HepG2 (cell line): ENCODE results near the gene GNG7. TPM values are rescaled to one million over a fixed set of nuclear protein-coding genes. Genes with fewer than 3 reads are reported as not detected.

Experiments
- ARNT2 ChIP-seq: sonication (generic); formaldehyde crosslinking; IDR thresholded peaks from 2 replicates; pipeline ENCODE4 v1.8.0; 2022; ENCODE audit warnings: mild to moderate bottlenecking, low read depth, missing genetic modification reagents, moderate library complexity
- GFI1 ChIP-seq: sonication (generic); formaldehyde crosslinking; IDR thresholded peaks from 2 replicates; pipeline ENCODE4 v1.5.0; 2020; ENCODE audit warnings: missing genetic modification reagents, mild to moderate bottlenecking, borderline replicate concordance
- HOXA3 ChIP-seq: sonication (generic); formaldehyde crosslinking; IDR thresholded peaks from 2 replicates; pipeline ENCODE4 v1.5.0; 2020; ENCODE audit warnings: missing genetic modification reagents
- MAF1 ChIP-seq: sonication (generic); formaldehyde crosslinking; IDR thresholded peaks from 2 replicates; pipeline ENCODE4 v1.5.0; 2020; ENCODE audit warnings: missing genetic modification reagents, borderline replicate concordance
- MEIS1 ChIP-seq: sonication (generic); formaldehyde crosslinking; IDR thresholded peaks from 2 replicates; pipeline ENCODE4 v1.9.0; 2021; ENCODE audit warnings: mild to moderate bottlenecking, missing genetic modification reagents, moderate library complexity, borderline replicate concordance
- NR2F6 ChIP-seq, 2 experiments: IDR thresholded peaks; 2 replicates each; pipeline ENCODE4 v1.6.1; 2016; ENCODE audit warnings: antibody characterized with exemption in 1 of 2, mild to moderate bottlenecking in 1 of 2
- ZBTB7B ChIP-seq: sonication (generic); formaldehyde crosslinking; IDR thresholded peaks from 2 replicates; pipeline ENCODE4 v1.4.0; 2020; ENCODE audit warnings: missing genetic modification reagents
- ZEB1 ChIP-seq: IDR thresholded peaks from 2 replicates; pipeline ENCODE4 v1.6.1; 2012; ENCODE audit warnings: mild to moderate bottlenecking, low read depth, inconsistent platforms; ENCODE audit not compliant: insufficient replicate concordance
- ZNF839 ChIP-seq: sonication (generic); formaldehyde crosslinking; IDR thresholded peaks from 2 replicates; pipeline ENCODE4 v1.4.0; 2020; ENCODE audit warnings: missing genetic modification reagents, mild to moderate bottlenecking, borderline replicate concordance
- polyA plus RNA-seq, 8 experiments: library from polyadenylated mRNA; depleted of rRNA in 3 of 8; stranded (reverse) in 7 of 8; unstranded in 1 of 8; fragments of >200 nt; fragmentation: Illumina TruSeq in 4 of 8; extraction: Trizol in 4 of 8; gene quantifications; 2 replicates each; pipeline versions ENCODE4 v1.2.1 to v1.2.3, GENCODE V29; 2011 to 2016; ENCODE audit warnings: low read depth in 4 of 8, missing spikeins in 1 of 8, mixed read lengths in 1 of 8; ENCODE audit not compliant: insufficient read depth in 1 of 8
- total RNA-seq, 5 experiments: library from RNA; depleted of rRNA; stranded (reverse); fragments of >200 nt; fragmentation: Illumina TruSeq; extraction: Trizol; gene quantifications; 2 replicates each; pipeline ENCODE4 v1.2.3, GENCODE V29; 2016; ENCODE audit warnings: low read depth in 1 of 5
- TF ChIP-seq, protein P1 (sequence below): sonication (generic); formaldehyde crosslinking; IDR thresholded peaks from 2 replicates; pipeline ENCODE4 v1.4.0; 2020; ENCODE audit warnings: missing genetic modification reagents
- TF ChIP-seq, protein P2 (sequence below), 2 experiments: fragments of 450-650 bp in 1 of 2; sonication (generic) in 1 of 2; formaldehyde crosslinking; IDR thresholded peaks; 2 replicates each; pipeline versions ENCODE4 v1.5.0 to v1.8.0; 2020 to 2022; ENCODE audit warnings: mild to moderate bottlenecking in 1 of 2, missing genetic modification reagents in 1 of 2
- TF ChIP-seq, protein P3 (sequence below): sonication (generic); formaldehyde crosslinking; IDR thresholded peaks from 2 replicates; pipeline ENCODE4 v1.4.0; 2020; ENCODE audit warnings: missing genetic modification reagents, borderline replicate concordance
- TF ChIP-seq, protein P4 (sequence below): sonication (generic); formaldehyde crosslinking; IDR thresholded peaks from 2 replicates; pipeline ENCODE4 v1.5.0; 2020; ENCODE audit warnings: missing genetic modification reagents
- TF ChIP-seq, protein P5 (sequence below): sonication (generic); formaldehyde crosslinking; IDR thresholded peaks from 2 replicates; pipeline ENCODE4 v1.4.0; 2020; ENCODE audit warnings: missing genetic modification reagents
- TF ChIP-seq, protein P6 (sequence below): IDR thresholded peaks from 2 replicates; pipeline ENCODE4 v1.6.1; 2016; ENCODE audit warnings: missing compliant biosample characterization, missing genetic modification reagents, borderline replicate concordance
- TF ChIP-seq, protein P7 (sequence below): sonication (generic); formaldehyde crosslinking; IDR thresholded peaks from 2 replicates; pipeline ENCODE4 v1.4.0; 2020; ENCODE audit warnings: missing genetic modification reagents

The GNG7 gene
- total and polyA plus RNA-seq, 2 of the 13 experiments (the other 11 are each of a cell fraction or from before 2014, with no cell fraction given) = 1.4 to 3.3 TPM

DNA sequence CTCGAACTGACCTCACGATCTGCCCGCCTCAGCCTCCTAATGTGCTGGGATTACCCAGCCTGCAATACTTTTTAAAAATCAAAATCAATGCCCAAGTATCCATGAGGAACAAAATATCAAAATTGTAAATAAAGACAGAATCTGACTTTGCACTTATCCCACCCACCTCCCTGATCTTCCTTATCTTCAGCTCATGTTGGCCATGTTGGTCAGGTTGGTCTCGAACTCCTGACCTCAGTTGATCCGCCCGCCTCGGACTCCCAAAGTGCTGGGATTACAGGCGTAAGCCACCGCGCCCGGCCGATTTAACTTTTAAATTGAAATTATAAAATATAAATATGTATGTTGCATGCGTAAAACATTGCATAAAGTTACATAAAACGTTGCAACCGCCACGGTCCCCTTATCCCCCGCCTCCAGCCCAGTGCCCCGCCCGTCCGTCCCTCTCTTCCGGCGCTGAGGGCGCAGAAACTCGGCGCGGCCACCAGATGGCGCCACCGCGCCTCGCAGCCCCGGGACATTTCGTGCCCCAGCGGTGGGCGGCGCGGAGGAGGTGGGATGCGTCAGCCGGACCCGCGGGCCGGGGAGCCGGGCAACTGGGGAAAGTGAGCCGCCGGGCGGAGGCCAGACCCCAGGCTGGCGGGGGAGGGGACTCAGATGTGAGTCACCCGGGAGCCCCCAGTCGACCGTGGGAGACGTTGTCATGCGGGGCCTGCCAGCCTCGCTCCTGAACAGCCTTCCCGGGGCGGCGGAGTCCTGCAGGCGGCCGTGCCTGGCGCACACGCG, 228.1 kb downstream of the GNG7 start (continued):
- TF ChIP-seq, protein P1, sequence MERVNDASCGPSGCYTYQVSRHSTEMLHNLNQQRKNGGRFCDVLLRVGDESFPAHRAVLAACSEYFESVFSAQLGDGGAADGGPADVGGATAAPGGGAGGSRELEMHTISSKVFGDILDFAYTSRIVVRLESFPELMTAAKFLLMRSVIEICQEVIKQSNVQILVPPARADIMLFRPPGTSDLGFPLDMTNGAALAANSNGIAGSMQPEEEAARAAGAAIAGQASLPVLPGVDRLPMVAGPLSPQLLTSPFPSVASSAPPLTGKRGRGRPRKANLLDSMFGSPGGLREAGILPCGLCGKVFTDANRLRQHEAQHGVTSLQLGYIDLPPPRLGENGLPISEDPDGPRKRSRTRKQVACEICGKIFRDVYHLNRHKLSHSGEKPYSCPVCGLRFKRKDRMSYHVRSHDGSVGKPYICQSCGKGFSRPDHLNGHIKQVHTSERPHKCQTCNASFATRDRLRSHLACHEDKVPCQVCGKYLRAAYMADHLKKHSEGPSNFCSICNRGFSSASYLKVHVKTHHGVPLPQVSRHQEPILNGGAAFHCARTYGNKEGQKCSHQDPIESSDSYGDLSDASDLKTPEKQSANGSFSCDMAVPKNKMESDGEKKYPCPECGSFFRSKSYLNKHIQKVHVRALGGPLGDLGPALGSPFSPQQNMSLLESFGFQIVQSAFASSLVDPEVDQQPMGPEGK = peak; percentile 88
- TF ChIP-seq NR2F6 (IDR thresholded peaks at IDR 0.05) (no peak), NR2F6 (CRISPR knock-in tag; IDR thresholded peaks at IDR 0.05) (peak; percentile 74), MAF1 (CRISPR knock-in tag) (no peak), ZEB1 (peak; percentile 23), ZNF839 (CRISPR knock-in tag) (no peak), GFI1 (CRISPR knock-in tag) (no peak; the same call in 1 of the 2 replicates), MEIS1 (CRISPR knock-in tag) (peak; percentile 18; the same call in 1 of the 2 replicates), HOXA3 (CRISPR knock-in tag) (peak; percentile 74), ZBTB7B (CRISPR knock-in tag) (peak; percentile 98), ARNT2 (CRISPR knock-in tag) (peak; percentile 78)
- TF ChIP-seq, protein P2, sequence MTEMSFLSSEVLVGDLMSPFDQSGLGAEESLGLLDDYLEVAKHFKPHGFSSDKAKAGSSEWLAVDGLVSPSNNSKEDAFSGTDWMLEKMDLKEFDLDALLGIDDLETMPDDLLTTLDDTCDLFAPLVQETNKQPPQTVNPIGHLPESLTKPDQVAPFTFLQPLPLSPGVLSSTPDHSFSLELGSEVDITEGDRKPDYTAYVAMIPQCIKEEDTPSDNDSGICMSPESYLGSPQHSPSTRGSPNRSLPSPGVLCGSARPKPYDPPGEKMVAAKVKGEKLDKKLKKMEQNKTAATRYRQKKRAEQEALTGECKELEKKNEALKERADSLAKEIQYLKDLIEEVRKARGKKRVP (CRISPR knock-in tag; IDR thresholded peaks at IDR 0.05) = peak in 1 of 2 experiments; percentile 70; a peak in 1 of 4 replicates
- TF ChIP-seq, protein P3, sequence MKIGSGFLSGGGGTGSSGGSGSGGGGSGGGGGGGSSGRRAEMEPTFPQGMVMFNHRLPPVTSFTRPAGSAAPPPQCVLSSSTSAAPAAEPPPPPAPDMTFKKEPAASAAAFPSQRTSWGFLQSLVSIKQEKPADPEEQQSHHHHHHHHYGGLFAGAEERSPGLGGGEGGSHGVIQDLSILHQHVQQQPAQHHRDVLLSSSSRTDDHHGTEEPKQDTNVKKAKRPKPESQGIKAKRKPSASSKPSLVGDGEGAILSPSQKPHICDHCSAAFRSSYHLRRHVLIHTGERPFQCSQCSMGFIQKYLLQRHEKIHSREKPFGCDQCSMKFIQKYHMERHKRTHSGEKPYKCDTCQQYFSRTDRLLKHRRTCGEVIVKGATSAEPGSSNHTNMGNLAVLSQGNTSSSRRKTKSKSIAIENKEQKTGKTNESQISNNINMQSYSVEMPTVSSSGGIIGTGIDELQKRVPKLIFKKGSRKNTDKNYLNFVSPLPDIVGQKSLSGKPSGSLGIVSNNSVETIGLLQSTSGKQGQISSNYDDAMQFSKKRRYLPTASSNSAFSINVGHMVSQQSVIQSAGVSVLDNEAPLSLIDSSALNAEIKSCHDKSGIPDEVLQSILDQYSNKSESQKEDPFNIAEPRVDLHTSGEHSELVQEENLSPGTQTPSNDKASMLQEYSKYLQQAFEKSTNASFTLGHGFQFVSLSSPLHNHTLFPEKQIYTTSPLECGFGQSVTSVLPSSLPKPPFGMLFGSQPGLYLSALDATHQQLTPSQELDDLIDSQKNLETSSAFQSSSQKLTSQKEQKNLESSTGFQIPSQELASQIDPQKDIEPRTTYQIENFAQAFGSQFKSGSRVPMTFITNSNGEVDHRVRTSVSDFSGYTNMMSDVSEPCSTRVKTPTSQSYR (CRISPR knock-in tag) = peak; percentile 52; the same call in 1 of the 2 replicates
- TF ChIP-seq, protein P4, sequence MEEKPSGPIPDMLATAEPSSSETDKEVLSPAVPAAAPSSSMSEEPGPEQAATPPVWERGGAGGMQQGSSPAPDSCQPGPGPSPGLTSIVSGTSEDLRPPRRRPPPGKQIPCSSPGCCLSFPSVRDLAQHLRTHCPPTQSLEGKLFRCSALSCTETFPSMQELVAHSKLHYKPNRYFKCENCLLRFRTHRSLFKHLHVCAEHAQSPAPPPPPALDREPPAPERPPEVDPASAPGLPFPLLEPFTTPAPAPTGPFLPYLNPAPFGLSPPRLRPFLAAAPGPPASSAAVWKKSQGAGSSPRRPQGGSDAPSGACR (CRISPR knock-in tag) = peak; percentile 94
- TF ChIP-seq, protein P5, sequence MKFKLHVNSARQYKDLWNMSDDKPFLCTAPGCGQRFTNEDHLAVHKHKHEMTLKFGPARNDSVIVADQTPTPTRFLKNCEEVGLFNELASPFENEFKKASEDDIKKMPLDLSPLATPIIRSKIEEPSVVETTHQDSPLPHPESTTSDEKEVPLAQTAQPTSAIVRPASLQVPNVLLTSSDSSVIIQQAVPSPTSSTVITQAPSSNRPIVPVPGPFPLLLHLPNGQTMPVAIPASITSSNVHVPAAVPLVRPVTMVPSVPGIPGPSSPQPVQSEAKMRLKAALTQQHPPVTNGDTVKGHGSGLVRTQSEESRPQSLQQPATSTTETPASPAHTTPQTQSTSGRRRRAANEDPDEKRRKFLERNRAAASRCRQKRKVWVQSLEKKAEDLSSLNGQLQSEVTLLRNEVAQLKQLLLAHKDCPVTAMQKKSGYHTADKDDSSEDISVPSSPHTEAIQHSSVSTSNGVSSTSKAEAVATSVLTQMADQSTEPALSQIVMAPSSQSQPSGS (CRISPR knock-in tag) = peak; percentile 69
- TF ChIP-seq, protein P6, sequence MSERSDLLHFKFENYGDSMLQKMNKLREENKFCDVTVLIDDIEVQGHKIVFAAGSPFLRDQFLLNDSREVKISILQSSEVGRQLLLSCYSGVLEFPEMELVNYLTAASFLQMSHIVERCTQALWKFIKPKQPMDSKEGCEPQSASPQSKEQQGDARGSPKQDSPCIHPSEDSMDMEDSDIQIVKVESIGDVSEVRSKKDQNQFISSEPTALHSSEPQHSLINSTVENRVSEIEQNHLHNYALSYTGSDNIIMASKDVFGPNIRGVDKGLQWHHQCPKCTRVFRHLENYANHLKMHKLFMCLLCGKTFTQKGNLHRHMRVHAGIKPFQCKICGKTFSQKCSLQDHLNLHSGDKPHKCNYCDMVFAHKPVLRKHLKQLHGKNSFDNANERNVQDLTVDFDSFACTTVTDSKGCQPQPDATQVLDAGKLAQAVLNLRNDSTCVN (CRISPR knock-in tag) = no peak
- TF ChIP-seq, protein P7, sequence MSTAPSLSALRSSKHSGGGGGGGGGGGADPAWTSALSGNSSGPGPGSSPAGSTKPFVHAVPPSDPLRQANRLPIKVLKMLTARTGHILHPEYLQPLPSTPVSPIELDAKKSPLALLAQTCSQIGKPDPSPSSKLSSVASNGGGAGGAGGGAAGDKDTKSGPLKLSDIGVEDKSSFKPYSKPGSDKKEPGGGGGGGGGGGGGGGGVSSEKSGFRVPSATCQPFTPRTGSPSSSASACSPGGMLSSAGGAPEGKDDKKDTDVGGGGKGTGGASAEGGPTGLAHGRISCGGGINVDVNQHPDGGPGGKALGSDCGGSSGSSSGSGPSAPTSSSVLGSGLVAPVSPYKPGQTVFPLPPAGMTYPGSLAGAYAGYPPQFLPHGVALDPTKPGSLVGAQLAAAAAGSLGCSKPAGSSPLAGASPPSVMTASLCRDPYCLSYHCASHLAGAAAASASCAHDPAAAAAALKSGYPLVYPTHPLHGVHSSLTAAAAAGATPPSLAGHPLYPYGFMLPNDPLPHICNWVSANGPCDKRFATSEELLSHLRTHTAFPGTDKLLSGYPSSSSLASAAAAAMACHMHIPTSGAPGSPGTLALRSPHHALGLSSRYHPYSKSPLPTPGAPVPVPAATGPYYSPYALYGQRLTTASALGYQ (CRISPR knock-in tag) = 0 out of 2 replicates have a peak, but pooled peaks have one; percentile 33
